HPDE6-E6E7 (cell line): ENCODE results near the gene PCSK7.

Source experiments
- DNase-seq: peaks from one replicate; pipeline ENCODE4 v3.0.0; 2011; ENCODE audit warnings: missing footprints; ENCODE audit errors: extremely low spot score

Gene PCSK7

GRCh38 chr11:117199053-117199915 is 32.6 kb downstream of the PCSK7 start, which contains the start of gene TAGLN:
Gene TAGLN, plus strand, starts transcription at chr11:117199370. Its CDS starts 3,644 bp downstream, at chr11:117203014.
- DNase-seq, result peak; percentile 50

GRCh38 chr11:117198613-117199012 is 33.3 kb downstream of the PCSK7 start:
- DNase-seq, result no peak

- DNase-seq, result no peak
Measured at GRCh38 chr11:117197516-117198456, 34.1 kb downstream of the PCSK7 start.

GRCh38 chr11:117197006-117197405 is 34.9 kb downstream of the PCSK7 start:
- DNase-seq, result no peak

- no peak for DNase-seq
Measured at GRCh38 chr11:117195761-117196160, 36.1 kb downstream of the PCSK7 start.

- no peak for DNase-seq
Measured at GRCh38 chr11:117195258-117195657, 36.6 kb downstream of the PCSK7 start.

- DNase-seq, result no peak
Measured at GRCh38 chr11:117194267-117194666, 37.6 kb downstream of the PCSK7 start.

GRCh38 chr11:117193130-117194020 is 38.5 kb downstream of the PCSK7 start:
- DNase-seq, result no peak

- DNase-seq, result no peak
Measured at GRCh38 chr11:117192401-117192875, 39.4 kb downstream of the PCSK7 start.

GRCh38 chr11:117191680-117192400 is 40.0 kb downstream of the PCSK7 start:
- no peak for DNase-seq

GRCh38 chr11:117189941-117190544 is 41.8 kb downstream of the PCSK7 start:
- DNase-seq, result no peak

- DNase-seq, result no peak
Measured at GRCh38 chr11:117189191-117189940, 42.5 kb downstream of the PCSK7 start.

- DNase-seq, result no peak
Measured at GRCh38 chr11:117188620-117189081, 43.2 kb downstream of the PCSK7 start.

GRCh38 chr11:117187799-117188481 is 43.9 kb downstream of the PCSK7 start:
- DNase-seq, result no peak

GRCh38 chr11:117187428-117187798 is 44.5 kb downstream of the PCSK7 start:
- DNase-seq, result no peak

- DNase-seq, result no peak
Measured at GRCh38 chr11:117187007-117187406, 44.9 kb downstream of the PCSK7 start.

- no peak for DNase-seq
Measured at GRCh38 chr11:117186431-117186761, 45.5 kb downstream of the PCSK7 start.

GRCh38 chr11:117185736-117186430 is 46.0 kb downstream of the PCSK7 start:
- no peak for DNase-seq
